GM18909 (cell line): ENCODE measurements around the gene FOXC2.

Experiments
- ATAC-seq: cut with Tn5 transposase; IDR thresholded peaks from one replicate; pipeline ENCODE4 v1.9.1; 2021; ENCODE audit warnings: mild to moderate bottlenecking; ENCODE audit not compliant: unreplicated experiment, poor library complexity

The FOXC2 gene

DNA sequence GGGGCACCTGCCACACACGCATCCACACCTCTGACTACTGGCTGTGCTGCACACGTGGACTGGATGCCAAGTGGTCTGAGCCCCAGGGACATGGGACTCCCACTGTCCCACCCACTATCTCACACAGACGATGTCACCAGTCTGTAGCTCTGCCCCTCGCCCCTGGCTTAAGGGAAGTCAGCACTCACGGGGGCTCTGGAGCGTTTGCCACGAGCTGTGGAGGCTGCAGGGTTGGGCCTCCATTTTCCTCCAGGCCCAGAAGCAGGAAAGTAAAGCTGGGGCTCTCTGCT lies 34.2 kb upstream of the FOXC2 start:
- ATAC-seq, result no peak

- ATAC-seq, result no peak
Observed at GRCh38 chr16:86533076-86533475, 33.6 kb upstream of the FOXC2 start.

DNA sequence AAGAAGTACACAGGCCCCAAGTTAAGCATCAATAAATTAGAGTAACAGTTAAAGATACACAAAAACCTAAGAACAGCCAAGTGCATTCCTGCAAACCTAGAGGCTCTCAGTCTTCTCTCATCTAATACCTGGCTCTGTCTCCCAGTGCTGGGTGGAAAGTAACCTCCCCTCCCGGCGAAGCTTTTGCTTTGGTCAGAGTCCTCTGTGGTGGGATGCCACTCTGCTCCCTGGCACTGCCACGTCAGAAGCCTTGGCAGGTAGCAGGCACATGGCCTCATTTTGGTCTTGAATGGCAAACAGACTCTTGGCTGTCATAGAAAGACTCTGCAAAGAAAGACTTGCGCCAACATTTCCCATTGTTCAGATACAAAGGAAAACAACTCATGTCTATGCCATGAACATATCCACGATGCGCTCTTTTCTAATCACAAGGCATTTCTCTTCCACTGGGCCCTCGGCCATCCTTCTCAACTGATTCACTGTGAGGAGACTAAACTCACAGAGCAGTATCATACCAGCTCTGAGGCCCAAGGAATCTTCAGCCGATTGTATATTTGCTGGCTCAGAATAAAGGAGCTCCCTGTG lies 32.8 kb upstream of the FOXC2 start:
- ATAC-seq, result no peak

GRCh38 chr16:86534779-86535615 lies 31.6 kb upstream of the FOXC2 start:
- no peak for ATAC-seq

DNA sequence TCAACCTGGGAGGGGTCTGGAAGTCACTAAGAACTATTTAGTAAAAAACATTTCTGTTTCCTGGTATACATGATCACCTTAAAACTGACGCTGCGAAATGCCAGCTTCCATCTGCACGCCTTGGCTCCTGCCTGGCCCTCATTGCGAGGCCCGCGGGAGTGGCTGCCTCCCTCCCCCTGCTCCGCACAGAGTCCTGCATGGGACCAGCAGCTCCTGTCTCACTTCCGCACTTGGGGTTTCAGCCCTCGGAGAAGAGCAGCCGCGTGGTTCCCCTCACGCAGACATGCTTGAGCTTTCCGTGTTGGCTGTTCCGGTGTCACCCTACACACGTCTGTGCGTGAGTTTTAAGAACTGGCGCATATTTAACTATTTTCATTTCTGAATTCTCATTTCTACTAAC lies 30.0 kb upstream of the FOXC2 start:
- ATAC-seq, result no peak

GRCh38 chr16:86537486-86537885 lies 29.1 kb upstream of the FOXC2 start:
- no peak for ATAC-seq

DNA sequence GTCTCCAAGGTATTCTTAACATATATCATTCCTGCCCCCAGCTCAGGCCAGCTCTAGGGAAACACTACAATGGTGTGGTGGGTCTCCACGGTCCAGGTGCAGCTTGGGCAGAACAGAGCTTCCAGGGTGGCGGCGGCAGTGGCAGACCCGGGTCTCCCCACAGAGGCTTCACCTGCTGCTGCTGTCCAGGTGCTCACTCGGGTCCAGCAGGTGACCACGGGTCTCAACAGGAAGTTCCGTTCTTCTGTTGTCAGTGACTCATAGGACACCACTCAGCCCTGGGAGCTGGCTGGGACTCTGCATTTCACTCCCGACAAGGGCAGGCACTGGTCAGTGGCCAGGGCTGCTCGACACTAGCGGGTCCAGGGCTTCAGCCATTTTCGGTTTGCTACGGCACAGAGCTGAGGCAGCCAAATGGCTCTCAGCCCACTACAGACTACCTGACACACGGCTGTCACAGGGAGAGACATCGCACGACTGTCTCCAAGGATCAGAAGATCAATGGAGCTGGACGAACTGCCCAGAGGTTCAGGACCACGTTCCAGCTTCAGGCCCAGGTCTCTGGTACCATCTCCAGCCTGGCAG lies 28.3 kb upstream of the FOXC2 start:
- no peak for ATAC-seq

GRCh38 chr16:86540894-86541293 lies 25.7 kb upstream of the FOXC2 start:
- no peak for ATAC-seq

DNA sequence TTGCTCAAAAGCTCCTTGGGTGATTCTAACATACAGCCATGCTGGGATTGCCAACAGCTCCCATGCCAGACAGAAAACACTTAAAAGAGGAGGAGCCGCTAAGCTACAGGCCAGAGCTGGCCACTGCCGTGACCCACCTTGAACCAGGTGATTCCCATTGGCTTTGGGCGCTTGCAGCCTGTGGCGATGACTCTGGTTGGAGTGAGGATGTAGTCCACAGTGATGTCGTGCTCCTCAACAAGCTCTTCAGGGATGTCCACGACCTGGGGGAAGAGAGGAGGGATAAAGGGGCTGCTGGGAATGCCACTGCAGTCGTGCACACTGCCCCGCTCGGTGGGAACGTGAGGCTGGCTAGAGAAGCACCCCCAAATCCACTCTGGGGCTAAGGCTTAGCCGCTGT lies 25.1 kb upstream of the FOXC2 start:
- no peak for ATAC-seq

GRCh38 chr16:86542756-86543750 lies 23.6 kb upstream of the FOXC2 start:
- ATAC-seq, result no peak

GRCh38 chr16:86545481-86545880 lies 21.1 kb upstream of the FOXC2 start:
- no peak for ATAC-seq

DNA sequence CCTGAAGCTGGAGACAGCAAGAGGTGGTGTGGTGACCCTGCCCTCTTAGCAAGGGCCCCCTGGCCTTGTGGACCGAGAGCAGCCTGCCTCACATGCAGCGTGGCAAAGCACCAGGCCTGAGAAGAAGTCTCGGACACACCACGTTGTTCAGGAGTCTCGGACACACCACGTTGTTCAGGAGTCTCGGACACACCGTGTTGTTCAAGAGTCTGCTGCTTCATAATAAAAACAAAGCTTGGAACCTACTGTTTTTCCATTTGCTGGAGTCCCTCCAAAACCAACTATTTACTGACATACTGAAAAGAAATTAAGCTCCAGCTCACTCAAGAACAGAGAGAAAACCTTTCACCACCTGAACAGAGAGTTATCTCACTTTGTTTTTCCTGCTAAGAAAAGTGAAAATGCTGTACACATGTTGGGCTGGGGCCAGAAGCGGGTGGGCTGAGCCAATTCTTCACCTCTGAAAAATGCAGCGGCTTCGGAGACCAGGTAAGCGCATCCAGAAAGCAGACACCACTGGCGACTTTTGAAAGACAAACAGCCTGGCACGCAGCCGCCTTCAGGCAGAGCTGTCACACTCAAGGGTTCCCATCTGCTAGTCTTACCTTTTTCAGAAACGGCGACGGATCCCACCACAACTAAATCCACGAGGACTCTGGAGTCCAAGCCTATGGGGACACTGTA lies 20.5 kb upstream of the FOXC2 start:
- ATAC-seq, result no peak

DNA sequence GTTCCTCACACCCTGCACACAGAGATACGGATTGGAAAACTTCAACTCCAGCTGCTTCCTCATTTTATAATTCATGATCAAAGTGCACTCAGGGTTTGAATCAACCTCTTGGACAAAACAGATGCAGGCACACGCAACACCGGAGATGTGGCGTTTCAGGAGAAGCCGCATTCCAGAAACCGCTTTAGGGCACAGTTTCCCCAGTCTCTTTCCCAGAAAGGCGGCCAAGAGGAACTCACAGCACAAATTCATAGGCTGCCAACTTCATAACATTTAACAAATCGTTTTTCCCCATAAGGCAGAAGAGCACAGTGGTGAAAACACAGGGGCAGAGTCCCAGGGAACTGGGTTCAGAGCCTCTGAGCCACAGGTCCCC lies 20.0 kb upstream of the FOXC2 start:
- ATAC-seq, result no peak

GRCh38 chr16:86547286-86547685 lies 19.3 kb upstream of the FOXC2 start:
- ATAC-seq, result no peak

DNA sequence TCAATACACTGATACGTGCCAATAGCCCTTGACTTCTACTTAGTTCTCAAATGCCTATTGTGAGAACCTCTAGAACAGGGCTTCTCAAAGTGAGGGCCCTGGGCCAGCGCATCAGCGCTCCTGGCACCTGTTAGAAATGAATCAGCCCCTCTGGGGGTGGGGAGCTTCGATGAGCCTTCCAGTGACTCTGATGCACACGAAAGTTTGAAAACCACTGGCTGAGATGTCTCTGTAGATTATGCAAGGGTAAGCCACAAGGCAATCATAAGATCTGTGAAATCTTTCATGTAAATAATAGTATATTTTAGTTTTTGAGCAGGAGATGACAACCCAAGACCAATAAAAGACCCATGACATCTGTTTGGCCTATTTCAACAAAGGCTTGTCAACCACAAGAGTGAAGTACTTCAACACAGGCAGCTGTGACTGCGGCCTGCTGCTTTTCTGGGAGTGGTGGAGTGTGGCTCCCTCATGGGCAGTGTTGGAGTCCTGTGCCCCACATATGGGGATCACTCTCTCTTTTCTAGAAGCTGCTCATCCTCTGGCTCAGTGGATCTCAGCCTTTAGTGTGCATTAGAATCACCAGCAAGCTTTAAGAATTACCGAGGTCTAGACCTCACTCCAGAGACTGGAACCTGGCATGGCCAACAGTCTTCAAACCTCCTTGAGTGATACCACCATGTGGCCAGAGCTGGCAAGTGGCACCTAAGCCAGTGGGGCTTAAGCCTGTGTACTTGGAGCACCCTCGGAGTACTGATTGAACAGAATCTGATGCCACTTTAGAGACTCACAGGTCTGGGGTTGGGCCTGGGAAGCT lies 17.3 kb upstream of the FOXC2 start:
- no peak for ATAC-seq

DNA sequence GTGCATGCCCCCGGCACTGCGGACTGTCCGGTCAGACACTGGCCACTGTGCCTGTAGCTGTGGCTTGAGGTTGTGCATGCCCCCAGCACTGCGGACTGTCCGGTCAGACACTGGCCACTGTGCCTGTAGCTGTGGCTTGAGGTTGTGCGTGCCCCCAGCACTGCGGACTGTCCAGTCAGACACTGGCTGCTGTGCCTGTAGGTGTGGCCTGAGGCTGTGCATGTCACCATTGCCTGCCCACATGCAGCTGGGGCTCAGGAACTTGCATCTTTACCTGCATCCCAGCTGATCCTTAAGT lies 16.8 kb upstream of the FOXC2 start:
- no peak for ATAC-seq

- ATAC-seq, result no peak
Observed at GRCh38 chr16:86550281-86550680, 16.3 kb upstream of the FOXC2 start.

- no peak for ATAC-seq
Observed at GRCh38 chr16:86553356-86553755, 13.3 kb upstream of the FOXC2 start.

DNA sequence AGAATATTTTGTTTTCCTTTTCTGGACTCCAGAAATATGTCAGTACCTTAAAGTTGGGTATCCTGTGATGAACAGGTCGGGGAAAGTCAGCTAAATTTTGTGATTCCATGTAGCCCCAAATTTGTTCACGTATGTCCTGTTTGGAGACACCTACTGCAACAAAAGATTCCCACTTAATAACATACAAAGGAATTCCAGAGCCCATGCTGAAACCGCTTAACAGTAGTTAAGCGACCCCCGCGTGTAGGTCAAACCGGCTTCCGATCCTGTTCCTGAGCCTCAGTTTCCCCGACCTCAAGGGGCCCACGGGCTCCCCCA lies 12.1 kb upstream of the FOXC2 start:
- no peak for ATAC-seq
